ENCODE data around the gene KANSL2.

DNA sequence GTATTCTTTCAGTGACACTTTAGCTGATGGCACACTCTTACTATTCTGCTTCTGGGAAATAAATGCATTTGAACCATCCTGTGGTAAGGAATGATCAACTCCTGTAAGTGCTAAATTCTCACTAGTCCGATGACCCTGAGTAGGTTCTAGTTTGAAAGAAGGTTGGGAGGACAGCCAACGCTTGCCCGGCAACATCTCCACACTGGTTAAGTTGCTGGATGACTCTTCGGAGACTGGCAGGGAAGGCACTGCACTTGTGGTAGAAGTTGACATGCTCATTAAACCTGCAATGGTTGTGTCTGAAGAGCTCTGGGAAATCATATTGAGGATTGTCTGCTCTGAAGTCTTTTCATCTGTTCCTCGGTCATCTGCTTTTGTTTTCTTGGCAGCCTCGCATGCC, 12.0 kb upstream of the KANSL2 start:
- TF ChIP-seq, protein P1, sequence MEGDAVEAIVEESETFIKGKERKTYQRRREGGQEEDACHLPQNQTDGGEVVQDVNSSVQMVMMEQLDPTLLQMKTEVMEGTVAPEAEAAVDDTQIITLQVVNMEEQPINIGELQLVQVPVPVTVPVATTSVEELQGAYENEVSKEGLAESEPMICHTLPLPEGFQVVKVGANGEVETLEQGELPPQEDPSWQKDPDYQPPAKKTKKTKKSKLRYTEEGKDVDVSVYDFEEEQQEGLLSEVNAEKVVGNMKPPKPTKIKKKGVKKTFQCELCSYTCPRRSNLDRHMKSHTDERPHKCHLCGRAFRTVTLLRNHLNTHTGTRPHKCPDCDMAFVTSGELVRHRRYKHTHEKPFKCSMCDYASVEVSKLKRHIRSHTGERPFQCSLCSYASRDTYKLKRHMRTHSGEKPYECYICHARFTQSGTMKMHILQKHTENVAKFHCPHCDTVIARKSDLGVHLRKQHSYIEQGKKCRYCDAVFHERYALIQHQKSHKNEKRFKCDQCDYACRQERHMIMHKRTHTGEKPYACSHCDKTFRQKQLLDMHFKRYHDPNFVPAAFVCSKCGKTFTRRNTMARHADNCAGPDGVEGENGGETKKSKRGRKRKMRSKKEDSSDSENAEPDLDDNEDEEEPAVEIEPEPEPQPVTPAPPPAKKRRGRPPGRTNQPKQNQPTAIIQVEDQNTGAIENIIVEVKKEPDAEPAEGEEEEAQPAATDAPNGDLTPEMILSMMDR (conservative IDR thresholded peaks at IDR 0.05), result no peak
- no peak for TF ChIP-seq EZH2 (IDR thresholded peaks at IDR 0.05; ENCODE audit: low read depth)
